HepG2 (cell line): ENCODE data around the gene FMR1. TPM values are rescaled to one million over a fixed set of nuclear protein-coding genes. Genes with fewer than 3 reads are reported as not detected.

ENCODE experiments used
- ATM ChIP-seq: fragments of 450-650 bp; IDR thresholded peaks from 2 replicates; pipeline ENCODE4 v1.7.1; 2017; ENCODE audit warnings: mild to moderate bottlenecking, borderline replicate concordance
- FOXC1 ChIP-seq: sonication (generic); formaldehyde crosslinking; IDR thresholded peaks from 2 replicates; pipeline ENCODE4 v1.8.0; 2022; ENCODE audit warnings: mild to moderate bottlenecking, missing genetic modification reagents, borderline replicate concordance
- GABPB1 ChIP-seq: IDR thresholded peaks from 2 replicates; pipeline ENCODE4 v1.6.1; 2016; ENCODE audit warnings: mild to moderate bottlenecking, missing genetic modification reagents, moderate library complexity, missing compliant biosample characterization
- MBD4 ChIP-seq: IDR thresholded peaks from 2 replicates; pipeline ENCODE4 v1.6.1; 2012; ENCODE audit warnings: low read length, inconsistent platforms, borderline replicate concordance
- MEF2D ChIP-seq: sonication (generic); formaldehyde crosslinking; IDR thresholded peaks from 2 replicates; pipeline ENCODE4 v1.5.1; 2020; ENCODE audit warnings: mild to moderate bottlenecking, missing genetic modification reagents
- NFIC ChIP-seq: IDR thresholded peaks from 2 replicates; pipeline ENCODE4 v1.6.1; 2012; ENCODE audit warnings: mild to moderate bottlenecking, low read length, inconsistent platforms
- NPAS2 ChIP-seq: sonication (generic); formaldehyde crosslinking; IDR thresholded peaks from 2 replicates; pipeline ENCODE4 v1.8.0; 2022; ENCODE audit warnings: mild to moderate bottlenecking, missing genetic modification reagents, borderline replicate concordance
- NR2F6 ChIP-seq, 2 experiments: IDR thresholded peaks; 2 replicates each; pipeline ENCODE4 v1.6.1; 2016; ENCODE audit warnings: antibody characterized with exemption in 1 of 2, mild to moderate bottlenecking in 1 of 2
- PAWR ChIP-seq: sonication (generic); formaldehyde crosslinking; IDR thresholded peaks from 2 replicates; pipeline ENCODE4 v1.4.0; 2020; ENCODE audit warnings: missing genetic modification reagents, mild to moderate bottlenecking, borderline replicate concordance
- PHF21A ChIP-seq: sonication (generic); formaldehyde crosslinking; IDR thresholded peaks from 2 replicates; pipeline ENCODE4 v1.5.0; 2020; ENCODE audit warnings: mild to moderate bottlenecking, missing genetic modification reagents
- PRDM15 ChIP-seq: sonication (generic); formaldehyde crosslinking; IDR thresholded peaks from 2 replicates; pipeline ENCODE4 v1.4.0; 2020; ENCODE audit warnings: missing genetic modification reagents
- RNF2 ChIP-seq: fragments of 450-650 bp; conservative IDR thresholded peaks from 2 replicates; pipeline ENCODE4 v1.6.1; 2016; ENCODE audit warnings: low read depth
- SETDB1 ChIP-seq: sonication (generic); formaldehyde crosslinking; IDR thresholded peaks from 2 replicates; pipeline ENCODE4 v1.5.1; 2020; ENCODE audit warnings: missing genetic modification reagents, mild to moderate bottlenecking, borderline replicate concordance
- STAT5B ChIP-seq: sonication (generic); formaldehyde crosslinking; IDR thresholded peaks from 2 replicates; pipeline ENCODE4 v1.4.0; 2020; ENCODE audit warnings: missing genetic modification reagents
- TIGD3 ChIP-seq: sonication (generic); formaldehyde crosslinking; IDR thresholded peaks from 2 replicates; pipeline ENCODE4 v1.5.1; 2020; ENCODE audit warnings: mild to moderate bottlenecking, missing genetic modification reagents, borderline replicate concordance
- ZBTB1 ChIP-seq: sonication (generic); formaldehyde crosslinking; IDR thresholded peaks from 2 replicates; pipeline ENCODE4 v1.4.0; 2020; ENCODE audit warnings: missing genetic modification reagents, borderline replicate concordance
- ZFP62 ChIP-seq: sonication (generic); formaldehyde crosslinking; IDR thresholded peaks from 2 replicates; pipeline ENCODE4 v1.4.0; 2020; ENCODE audit warnings: missing genetic modification reagents
- ZNF260 ChIP-seq: sonication (generic); formaldehyde crosslinking; IDR thresholded peaks from 2 replicates; pipeline ENCODE4 v1.4.0; 2020; ENCODE audit warnings: missing genetic modification reagents, low read depth, mild to moderate bottlenecking, borderline replicate concordance
- ZNF362 ChIP-seq: sonication (generic); formaldehyde crosslinking; IDR thresholded peaks from 2 replicates; pipeline ENCODE4 v1.4.0; 2020; ENCODE audit warnings: missing genetic modification reagents, mild to moderate bottlenecking, borderline replicate concordance
- ZSCAN31 ChIP-seq: sonication (generic); formaldehyde crosslinking; IDR thresholded peaks from 2 replicates; pipeline ENCODE4 v1.5.0; 2020; ENCODE audit warnings: low read depth, mild to moderate bottlenecking, missing genetic modification reagents
- polyA plus RNA-seq, 8 experiments: library from polyadenylated mRNA; depleted of rRNA in 3 of 8; stranded (reverse) in 7 of 8; unstranded in 1 of 8; fragments of >200 nt; fragmentation: Illumina TruSeq in 4 of 8; extraction: Trizol in 4 of 8; gene quantifications; 2 replicates each; pipeline versions ENCODE4 v1.2.1 to v1.2.3, GENCODE V29; 2011 to 2016; ENCODE audit warnings: low read depth in 4 of 8, missing spikeins in 1 of 8, mixed read lengths in 1 of 8; ENCODE audit not compliant: insufficient read depth in 1 of 8
- total RNA-seq, 5 experiments: library from RNA; depleted of rRNA; stranded (reverse); fragments of >200 nt; fragmentation: Illumina TruSeq; extraction: Trizol; gene quantifications; 2 replicates each; pipeline ENCODE4 v1.2.3, GENCODE V29; 2016; ENCODE audit warnings: low read depth in 1 of 5
- TF ChIP-seq, protein P1 (sequence below): sonication (generic); formaldehyde crosslinking; conservative IDR thresholded peaks from 2 replicates; pipeline ENCODE4 v1.8.0; 2022; ENCODE audit warnings: mild to moderate bottlenecking, moderate library complexity, missing genetic modification reagents

The FMR1 gene
- total and polyA plus RNA-seq, 2 of the 13 experiments (the other 11 are each of a cell fraction or from before 2014, with no cell fraction given) = 27.8 to 49.6 TPM

DNA sequence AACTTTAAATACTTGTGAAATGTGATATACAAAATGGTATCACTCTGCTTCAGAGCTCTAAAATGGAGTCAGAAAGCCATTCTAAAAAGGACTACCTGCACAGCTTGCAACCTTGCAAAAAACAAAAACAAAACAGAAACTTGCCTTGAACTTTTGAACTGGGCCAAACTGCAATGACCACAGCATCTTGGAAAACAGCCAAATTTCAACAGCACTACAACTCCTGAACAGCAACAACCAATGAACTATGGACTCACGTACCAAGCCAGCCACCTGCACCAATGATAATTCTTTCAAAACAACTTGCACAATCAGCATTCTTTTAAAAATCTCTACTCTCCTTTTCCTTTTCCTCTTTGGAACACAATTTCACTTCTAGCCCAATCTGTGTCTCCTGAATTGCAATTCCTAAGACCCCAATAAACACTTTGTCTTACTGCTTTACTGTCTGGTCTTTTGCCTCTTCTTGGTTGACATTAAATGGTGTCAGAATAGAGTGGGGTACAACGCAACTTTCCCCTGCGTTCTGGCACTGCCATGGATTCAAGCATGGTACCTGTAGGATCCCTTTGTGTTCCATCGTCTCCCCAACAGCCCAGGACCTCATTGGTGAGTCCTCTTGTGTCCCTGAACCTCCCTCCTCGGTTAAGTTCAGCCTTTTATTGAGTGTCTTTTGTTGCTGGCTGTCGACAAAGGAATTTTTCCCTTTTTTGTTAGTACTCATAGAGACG is 35.7 kb upstream of the FMR1 start (continued):
- TF ChIP-seq ZBTB1 (CRISPR knock-in tag) = no peak
- peak; percentile 25; the same call in 1 of the 2 replicates for TF ChIP-seq NR2F6 (IDR thresholded peaks at IDR 0.05)
- TF ChIP-seq NR2F6 (CRISPR knock-in tag; IDR thresholded peaks at IDR 0.05) = peak; percentile 49; the same call in 1 of the 2 replicates
- no peak for TF ChIP-seq FOXC1 (CRISPR knock-in tag)
- peak; percentile 91 for TF ChIP-seq NFIC
- TF ChIP-seq TIGD3 = no peak
- no peak for TF ChIP-seq STAT5B (CRISPR knock-in tag)
- no peak for TF ChIP-seq ZFP62 (CRISPR knock-in tag)
- no peak for TF ChIP-seq NPAS2 (CRISPR knock-in tag)
- no peak for TF ChIP-seq MBD4
- TF ChIP-seq, protein P1, sequence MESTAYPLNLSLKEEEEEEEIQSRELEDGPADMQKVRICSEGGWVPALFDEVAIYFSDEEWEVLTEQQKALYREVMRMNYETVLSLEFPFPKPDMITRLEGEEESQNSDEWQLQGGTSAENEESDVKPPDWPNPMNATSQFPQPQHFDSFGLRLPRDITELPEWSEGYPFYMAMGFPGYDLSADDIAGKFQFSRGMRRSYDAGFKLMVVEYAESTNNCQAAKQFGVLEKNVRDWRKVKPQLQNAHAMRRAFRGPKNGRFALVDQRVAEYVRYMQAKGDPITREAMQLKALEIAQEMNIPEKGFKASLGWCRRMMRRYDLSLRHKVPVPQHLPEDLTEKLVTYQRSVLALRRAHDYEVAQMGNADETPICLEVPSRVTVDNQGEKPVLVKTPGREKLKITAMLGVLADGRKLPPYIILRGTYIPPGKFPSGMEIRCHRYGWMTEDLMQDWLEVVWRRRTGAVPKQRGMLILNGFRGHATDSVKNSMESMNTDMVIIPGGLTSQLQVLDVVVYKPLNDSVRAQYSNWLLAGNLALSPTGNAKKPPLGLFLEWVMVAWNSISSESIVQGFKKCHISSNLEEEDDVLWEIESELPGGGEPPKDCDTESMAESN (CRISPR knock-in tag) = 0 out of 2 replicates have a peak, but pooled peaks have one; percentile 24
- TF ChIP-seq ZNF260 (CRISPR knock-in tag) = no peak
- no peak for TF ChIP-seq SETDB1 (CRISPR knock-in tag)
- peak; percentile 37; the same call in 1 of the 2 replicates for TF ChIP-seq ZNF362 (CRISPR knock-in tag)
- TF ChIP-seq PAWR (CRISPR knock-in tag) = no peak
- TF ChIP-seq RNF2 = no peak
- TF ChIP-seq ATM = no peak
- no peak for TF ChIP-seq ZSCAN31 (CRISPR knock-in tag)
- TF ChIP-seq GABPB1 (CRISPR knock-in tag) = no peak
- TF ChIP-seq MEF2D (CRISPR knock-in tag) = 0 out of 2 replicates have a peak, but pooled peaks have one; percentile 30
- no peak for TF ChIP-seq PRDM15 (CRISPR knock-in tag)
- peak; percentile 64; the same call in 1 of the 2 replicates for TF ChIP-seq PHF21A (CRISPR knock-in tag)
